CD4-positive, CD25-positive, alpha-beta regulatory T cell (primary cell): ENCODE results near the gene FOXL2. TPM values are rescaled to one million over a fixed set of nuclear protein-coding genes. Genes with fewer than 3 reads are reported as not detected.

Experiments used
- ATAC-seq, 2 donors: fragments of 150-1000 bp; cut with Tn5 transposase; one replicate each; pipeline ENCODE4 v1.10.0; 2021; ENCODE audit warnings: low read depth in 2 of 2, moderate number of reproducible peaks in 2 of 2, moderate library complexity in 1 of 2
- DNase-seq, 3 donors: peaks; one replicate each; pipeline versions ENCODE4 v3.0.0 to v3.0.0-alpha.2; 2012 to 2022; ENCODE audit warnings: mixed read lengths in 1 of 3
- H3K27ac ChIP-seq: one replicate; pipeline ENCODE4 v1.7.0; 2013; ENCODE audit warnings: mild to moderate bottlenecking, low read length; ENCODE audit not compliant: insufficient read depth, poor library complexity, severe bottlenecking
- H3K27me3 ChIP-seq: one replicate; pipeline ENCODE4 v1.7.0; 2013; ENCODE audit warnings: low read length; ENCODE audit not compliant: control insufficient read depth, insufficient read depth
- H3K36me3 ChIP-seq: one replicate; pipeline ENCODE4 v1.7.0; 2013; ENCODE audit warnings: mild to moderate bottlenecking, low read length, moderate library complexity; ENCODE audit not compliant: control insufficient read depth, insufficient read depth
- H3K4me1 ChIP-seq: 2 replicates; pipeline ENCODE4 v1.7.0; 2013; ENCODE audit warnings: mild to moderate bottlenecking, low read length; ENCODE audit not compliant: insufficient read depth, control insufficient read depth, poor library complexity, severe bottlenecking
- H3K4me3 ChIP-seq: one replicate; pipeline ENCODE4 v1.7.0; 2013; ENCODE audit warnings: low read depth, mild to moderate bottlenecking, low read length, moderate library complexity
- H3K9me3 ChIP-seq, 2 experiments: 1 replicate in 1 of 2; 2 replicates in 1 of 2; pipeline ENCODE4 v1.7.0; 2013; ENCODE audit warnings: low read length in 2 of 2, mild to moderate bottlenecking in 1 of 2, moderate library complexity in 1 of 2; ENCODE audit not compliant: control insufficient read depth in 2 of 2
- H3K27ac Mint-ChIP-seq, 3 donors: one replicate each; pipeline ENCODE4 v1.8.0; 2020 to 2022; ENCODE audit warnings: mild to moderate bottlenecking in 3 of 3, mixed read lengths in 3 of 3, moderate library complexity in 2 of 3
- H3K27me3 Mint-ChIP-seq: one replicate; pipeline ENCODE4 v1.8.0; 2022; ENCODE audit warnings: mild to moderate bottlenecking, mixed read lengths
- H3K36me3 Mint-ChIP-seq: one replicate; pipeline ENCODE4 v1.8.0; 2020; ENCODE audit warnings: mixed read lengths
- H3K4me1 Mint-ChIP-seq, 4 donors: one replicate each; pipeline ENCODE4 v1.8.0; 2020 to 2022; ENCODE audit warnings: mixed read lengths in 4 of 4, mild to moderate bottlenecking in 1 of 4
- H3K4me3 Mint-ChIP-seq, 4 donors: one replicate each; pipeline ENCODE4 v1.8.0; 2020 to 2022; ENCODE audit warnings: mild to moderate bottlenecking in 4 of 4, mixed read lengths in 4 of 4, moderate library complexity in 3 of 4
- H3K9me3 Mint-ChIP-seq, 7 donors: one replicate each; pipeline ENCODE4 v1.8.0; 2020 to 2022; ENCODE audit warnings: mixed read lengths in 7 of 7, mild to moderate bottlenecking in 3 of 7, moderate library complexity in 2 of 7
- polyA plus RNA-seq, 4 donors: library from polyadenylated mRNA; unstranded; fragments of 300-500 nt; fragmentation: Illumina TruSeq; gene quantifications; one replicate each; pipeline ENCODE4 v1.2.3, GENCODE V29; 2021
- total RNA-seq: library from RNA; stranded (reverse); gene quantifications from one replicate; pipeline ENCODE4 v1.2.3, GENCODE V29; 2022

FOXL2 gene
- total and polyA plus RNA-seq, 5 donors from 2014 or later: not detected

DNA sequence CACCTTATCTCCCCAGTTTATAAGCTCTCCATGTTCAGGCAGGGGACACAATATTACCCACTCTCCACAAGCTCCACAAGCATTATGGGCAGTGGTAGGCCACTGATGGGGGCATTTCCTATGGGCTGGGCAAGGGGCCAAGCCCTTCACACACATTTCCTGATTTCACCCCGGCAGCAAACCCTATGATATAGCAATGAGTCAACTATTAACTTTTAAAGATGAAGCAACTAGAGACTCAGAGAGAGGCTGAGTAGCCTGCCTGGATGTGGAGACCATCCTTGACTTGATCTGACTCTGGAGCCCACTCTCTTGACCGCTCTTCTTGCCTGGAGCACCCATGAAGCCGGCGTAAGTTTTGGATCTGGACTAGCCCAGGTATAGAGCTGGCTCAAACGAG lies 27.5 kb upstream of the FOXL2 start:
- H3K9me3 ChIP-seq: no peaks in the 10 kb centered on the region
- H3K27me3 ChIP-seq: no peaks in the 10 kb centered on the region
- H3K36me3 ChIP-seq: no peaks in the 10 kb centered on the region
- DNase-seq (no peak), ATAC-seq (no peak)
- H3K4me1 ChIP-seq: no peaks in the 10 kb centered on the region
- H3K4me1 Mint-ChIP-seq: no peaks in the 10 kb centered on the region
- no peak overlapping the region for H3K4me3 ChIP-seq
- no peaks in the 10 kb centered on the region for H3K36me3 Mint-ChIP-seq
- peaks cover 12% of the 10 kb centered on the region for H3K27me3 Mint-ChIP-seq
- peaks cover 0 to 3% (median 0%) of the 10 kb centered on the region in 7 donors for H3K9me3 Mint-ChIP-seq
- no peak overlapping the region for H3K27ac ChIP-seq
- H3K4me3 Mint-ChIP-seq: no peak overlapping the region
- H3K27ac Mint-ChIP-seq: no peak overlapping the region

DNA sequence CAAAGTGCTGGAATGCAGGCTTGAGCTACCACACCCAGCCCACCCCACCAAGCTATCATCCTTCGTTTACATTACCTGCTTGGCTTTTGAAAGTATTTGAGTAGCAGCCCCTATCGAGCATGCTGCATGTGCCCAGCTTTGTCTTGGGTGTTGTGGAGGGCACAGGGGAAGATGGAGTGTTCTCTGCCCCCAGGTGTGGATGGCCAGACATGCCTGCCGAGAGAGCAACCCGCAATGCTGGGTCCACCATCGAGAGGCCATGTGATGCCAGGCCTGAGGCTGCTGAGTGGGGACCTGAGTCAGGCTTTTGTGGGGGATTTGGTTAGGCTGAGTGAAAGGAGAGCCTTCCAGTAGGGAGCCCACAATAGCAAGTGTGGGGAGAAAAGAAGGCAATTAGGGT lies 26.0 kb upstream of the FOXL2 start:
- no peak overlapping the region for H3K4me3 ChIP-seq
- H3K27ac Mint-ChIP-seq: no peak overlapping the region
- no peaks in the 10 kb centered on the region for H3K27me3 ChIP-seq
- H3K36me3 ChIP-seq: no peaks in the 10 kb centered on the region
- DNase-seq (no peak), ATAC-seq (no peak)
- H3K9me3 ChIP-seq: no peaks in the 10 kb centered on the region
- no peaks in the 10 kb centered on the region for H3K4me1 Mint-ChIP-seq
- no peaks in the 10 kb centered on the region for H3K4me1 ChIP-seq
- H3K27ac ChIP-seq: no peak overlapping the region
- no peaks in the 10 kb centered on the region for H3K36me3 Mint-ChIP-seq
- peaks cover 0 to 4% (median 0%) of the 10 kb centered on the region in 7 donors for H3K9me3 Mint-ChIP-seq
- no peak overlapping the region for H3K4me3 Mint-ChIP-seq
- peaks cover 12% of the 10 kb centered on the region for H3K27me3 Mint-ChIP-seq

- Histone ChIP-seq H3K36me3 (no peaks in the 10 kb centered on the region), H3K9me3 (no peaks in the 10 kb centered on the region), H3K4me3 (no peak overlapping the region), H3K4me1 (no peaks in the 10 kb centered on the region), H3K27ac (no peak overlapping the region), H3K27me3 (no peaks in the 10 kb centered on the region)
- H3K27me3 Mint-ChIP-seq: peaks cover 12% of the 10 kb centered on the region
- DNase-seq (no peak), ATAC-seq (no peak)
- H3K27ac Mint-ChIP-seq: no peak overlapping the region
- no peak overlapping the region for H3K4me3 Mint-ChIP-seq
- H3K9me3 Mint-ChIP-seq: peaks cover 0 to 5% (median 0%) of the 10 kb centered on the region in 7 donors
- no peaks in the 10 kb centered on the region for H3K4me1 Mint-ChIP-seq
- H3K36me3 Mint-ChIP-seq: no peaks in the 10 kb centered on the region
These were observed 24.9 kb upstream of the FOXL2 start for GRCh38 chr3:138971766-138972320.

DNA sequence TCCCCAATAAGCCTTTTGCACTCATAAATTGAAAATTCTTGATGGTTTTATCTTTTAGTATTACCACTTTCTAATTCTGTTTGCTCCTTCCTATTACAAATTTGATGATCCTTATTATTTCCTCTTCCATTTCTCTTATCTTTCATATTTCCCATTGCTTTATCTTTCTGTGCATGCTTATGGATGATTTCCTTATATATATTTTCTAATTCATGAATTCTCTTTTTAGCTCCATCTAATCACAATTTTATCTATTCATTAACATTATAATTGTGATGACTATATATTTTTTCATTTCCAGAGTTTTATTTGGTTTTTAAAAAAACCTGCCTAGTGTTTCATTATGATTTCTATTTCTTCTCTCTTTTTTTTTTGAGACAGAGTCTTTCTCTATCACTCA lies 18.0 kb upstream of the FOXL2 start:
- peaks cover 16% of the 10 kb centered on the region for H3K27me3 Mint-ChIP-seq
- no peak overlapping the region for H3K27ac Mint-ChIP-seq
- DNase-seq: no peak

GRCh38 chr3:138964264-138964663 lies 17.3 kb upstream of the FOXL2 start:
- no peak overlapping the region for H3K4me3 Mint-ChIP-seq
- Histone ChIP-seq H3K27ac (no peak overlapping the region), H3K27me3 (peaks cover 13% of the 10 kb centered on the region), H3K36me3 (no peaks in the 10 kb centered on the region), H3K4me3 (no peak overlapping the region), H3K9me3 (peaks cover 4 to 18% of the 10 kb centered on the region in 2 experiments), H3K4me1 (no peaks in the 10 kb centered on the region)
- H3K36me3 Mint-ChIP-seq: peaks cover 8% of the 10 kb centered on the region
- ATAC-seq (no peak), DNase-seq (no peak)
- peaks cover 0 to 15% (median 5%) of the 10 kb centered on the region in 4 donors for H3K4me1 Mint-ChIP-seq
- H3K9me3 Mint-ChIP-seq: peaks cover 0 to 23% (median 3%) of the 10 kb centered on the region in 7 donors
- H3K27ac Mint-ChIP-seq: no peak overlapping the region
- peaks cover 19% of the 10 kb centered on the region for H3K27me3 Mint-ChIP-seq

More for the DNA sequence above, 18.0 kb upstream of the FOXL2 start:
- Mint-ChIP-seq H3K4me3 (no peak overlapping the region), H3K36me3 (peaks cover 8% of the 10 kb centered on the region), H3K4me1 (peaks cover 0 to 14% (median 5%) of the 10 kb centered on the region in 4 donors), H3K9me3 (peaks cover 0 to 23% (median 3%) of the 10 kb centered on the region in 7 donors)
- Histone ChIP-seq H3K4me1 (no peaks in the 10 kb centered on the region), H3K36me3 (no peaks in the 10 kb centered on the region), H3K4me3 (no peak overlapping the region), H3K9me3 (peaks cover 4 to 18% of the 10 kb centered on the region in 2 experiments), H3K27ac (no peak overlapping the region), H3K27me3 (peaks cover 13% of the 10 kb centered on the region)
- no peak for ATAC-seq

DNA sequence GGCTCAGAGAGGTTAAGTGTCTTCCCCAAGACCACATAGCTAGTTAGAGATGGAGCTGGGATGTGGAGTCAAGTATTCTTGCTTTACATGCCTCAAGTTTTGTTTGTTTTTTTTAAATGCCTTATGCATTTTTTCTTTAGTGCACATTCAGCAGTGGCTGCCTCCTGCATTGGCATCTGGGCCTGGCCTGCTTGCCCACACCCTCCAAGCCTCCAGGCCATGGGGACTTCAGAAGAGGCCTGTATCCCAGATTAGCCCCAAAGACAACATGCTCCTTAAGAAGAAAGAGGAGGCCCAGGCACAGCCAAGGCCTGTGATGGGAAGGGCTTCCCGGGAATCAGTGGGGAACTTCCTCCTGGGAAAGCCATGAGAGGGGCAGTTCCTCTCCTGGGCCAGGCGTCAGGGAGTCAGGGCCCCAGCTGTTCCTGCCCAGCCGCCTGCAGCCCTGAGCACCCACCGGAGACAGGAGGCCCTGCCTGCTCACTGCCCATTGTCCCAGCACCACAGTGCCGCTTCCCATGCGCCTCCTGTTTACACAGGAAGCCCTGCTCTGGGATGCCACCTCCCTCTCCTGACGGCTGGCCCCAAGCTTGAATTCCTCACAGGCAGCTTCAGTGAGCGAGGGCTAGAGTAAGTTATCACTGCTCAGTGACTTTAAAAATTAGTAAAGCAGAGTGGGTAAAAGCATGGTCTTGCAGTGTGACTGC lies 16.1 kb upstream of the FOXL2 start:
- H3K27me3 ChIP-seq: peaks cover 17% of the 10 kb centered on the region
- H3K4me3 ChIP-seq: no peak overlapping the region
- Mint-ChIP-seq H3K4me1 (peaks cover 0 to 15% (median 5%) of the 10 kb centered on the region in 4 donors), H3K4me3 (no peak overlapping the region), H3K36me3 (peaks cover 8% of the 10 kb centered on the region), H3K27ac (no peak overlapping the region), H3K9me3 (peaks cover 0 to 23% (median 3%) of the 10 kb centered on the region in 7 donors), H3K27me3 (peaks cover 32% of the 10 kb centered on the region)
- H3K9me3 ChIP-seq: peaks cover 4 to 18% of the 10 kb centered on the region in 2 experiments
- no peaks in the 10 kb centered on the region for H3K4me1 ChIP-seq
- H3K36me3 ChIP-seq: no peaks in the 10 kb centered on the region
- no peak for ATAC-seq
- H3K27ac ChIP-seq: no peak overlapping the region
- DNase-seq: no peak

GRCh38 chr3:138960417-138960852 lies 13.5 kb upstream of the FOXL2 start:
- Mint-ChIP-seq H3K36me3 (peaks cover 8% of the 10 kb centered on the region), H3K4me3 (no peak overlapping the region)
- no peaks in the 10 kb centered on the region for H3K36me3 ChIP-seq

More at GRCh38 chr3:138960417-138960852, 13.5 kb upstream of the FOXL2 start:
- peaks cover 20% of the 10 kb centered on the region for H3K27me3 ChIP-seq
- Mint-ChIP-seq H3K4me1 (peaks cover 0 to 15% (median 5%) of the 10 kb centered on the region in 4 donors), H3K27me3 (peaks cover 44% of the 10 kb centered on the region), H3K27ac (no peak overlapping the region), H3K9me3 (peaks cover 0 to 16% (median 3%) of the 10 kb centered on the region in 7 donors)
- DNase-seq: no peak
- peaks cover 4 to 12% of the 10 kb centered on the region in 2 experiments for H3K9me3 ChIP-seq
- H3K4me1 ChIP-seq: no peaks in the 10 kb centered on the region
- ATAC-seq: no peak
- H3K27ac ChIP-seq: no peak overlapping the region
- H3K4me3 ChIP-seq: no peak overlapping the region
